ENCODE results near the gene RIOK3.
"Not testable (repeated sequence)": the region's sequence is repeated elsewhere in the genome, so short reads cannot be mapped to it uniquely, and the experiment has no call there.

RIOK3 gene

GRCh38 chr18:23424616-23425015 lies 28.5 kb upstream of the RIOK3 start:
- Histone ChIP-seq H3K9me3 (ENCODE audit: control insufficient read depth in 2 of 2, low read length in 2 of 2) (no peaks in the 10 kb centered on the region), H3K27me3 (ENCODE audit: control insufficient read depth in 2 of 2, insufficient read depth in 2 of 2, low read length in 2 of 2) (no peaks in the 10 kb centered on the region), H3K4me3 (ENCODE audit: low read length in 2 of 2) (no peak overlapping the region)

GRCh38 chr18:23428821-23429220 lies 24.3 kb upstream of the RIOK3 start:
- Histone ChIP-seq H3K9ac (ENCODE audit: low read depth in 1 of 2, low read length in 2 of 2) (no peak overlapping the region), H3K27me3 (ENCODE audit: control insufficient read depth in 2 of 2, insufficient read depth in 2 of 2, low read length in 2 of 2) (no peaks in the 10 kb centered on the region), H3K4me3 (ENCODE audit: low read length in 2 of 2) (no peak overlapping the region), H3K4me1 (ENCODE audit: control insufficient read depth in 2 of 2, insufficient read depth in 2 of 2, low read length in 2 of 2) (peaks cover 0 to 9% of the 10 kb centered on the region in 2 donors), H3K27ac (ENCODE audit: low read depth in 2 of 2, low read length in 2 of 2) (no peak overlapping the region), H3K9me3 (ENCODE audit: control insufficient read depth in 2 of 2, low read length in 2 of 2) (no peaks in the 10 kb centered on the region), H3K36me3 (ENCODE audit: control insufficient read depth in 2 of 2, insufficient read depth in 2 of 2, low read length in 2 of 2) (no peaks in the 10 kb centered on the region)

More at GRCh38 chr18:23424616-23425015, 28.5 kb upstream of the RIOK3 start:
- H3K4me1 ChIP-seq (ENCODE audit: control insufficient read depth in 2 of 2, insufficient read depth in 2 of 2, low read length in 2 of 2) = peaks cover 3 to 17% of the 10 kb centered on the region in 2 donors
- H3K9ac ChIP-seq (ENCODE audit: low read depth in 1 of 2, low read length in 2 of 2) = no peak overlapping the region
- H3K27ac ChIP-seq (ENCODE audit: low read depth in 2 of 2, low read length in 2 of 2) = no peak overlapping the region
- H3K36me3 ChIP-seq (ENCODE audit: control insufficient read depth in 2 of 2, insufficient read depth in 2 of 2, low read length in 2 of 2) = no peaks in the 10 kb centered on the region

- not testable (repeated sequence) for H3K4me3 ChIP-seq (ENCODE audit: low read length in 2 of 2); H3K27me3 ChIP-seq (ENCODE audit: control insufficient read depth in 2 of 2, insufficient read depth in 2 of 2, low read length in 2 of 2); H3K36me3 ChIP-seq (ENCODE audit: control insufficient read depth in 2 of 2, insufficient read depth in 2 of 2, low read length in 2 of 2); H3K27ac ChIP-seq (ENCODE audit: low read depth in 2 of 2, low read length in 2 of 2); H3K9ac ChIP-seq (ENCODE audit: low read depth in 1 of 2, low read length in 2 of 2); H3K9me3 ChIP-seq (ENCODE audit: control insufficient read depth in 2 of 2, low read length in 2 of 2)
- H3K4me1 ChIP-seq (ENCODE audit: control insufficient read depth in 2 of 2, insufficient read depth in 2 of 2, low read length in 2 of 2) = peaks cover 0 to 11% of the 10 kb centered on the region in 2 donors
Measured at GRCh38 chr18:23429538-23429937, 23.5 kb upstream of the RIOK3 start.

- Histone ChIP-seq H3K9ac (ENCODE audit: low read depth in 1 of 2, low read length in 2 of 2) (no peak overlapping the region), H3K9me3 (ENCODE audit: control insufficient read depth in 2 of 2, low read length in 2 of 2) (no peaks in the 10 kb centered on the region), H3K4me1 (ENCODE audit: control insufficient read depth in 2 of 2, insufficient read depth in 2 of 2, low read length in 2 of 2) (peaks cover 3 to 17% of the 10 kb centered on the region in 2 donors), H3K36me3 (ENCODE audit: control insufficient read depth in 2 of 2, insufficient read depth in 2 of 2, low read length in 2 of 2) (no peaks in the 10 kb centered on the region), H3K27me3 (ENCODE audit: control insufficient read depth in 2 of 2, insufficient read depth in 2 of 2, low read length in 2 of 2) (no peaks in the 10 kb centered on the region), H3K27ac (ENCODE audit: low read depth in 2 of 2, low read length in 2 of 2) (peak overlapping the region in 1 of 2 donors; percentile 65), H3K4me3 (ENCODE audit: low read length in 2 of 2) (peak overlapping the region in 1 of 2 donors; percentile 2)
Measured at GRCh38 chr18:23433360-23433759, 19.7 kb upstream of the RIOK3 start.

- Histone ChIP-seq H3K27me3 (ENCODE audit: control insufficient read depth in 2 of 2, insufficient read depth in 2 of 2, low read length in 2 of 2) (no peaks in the 10 kb centered on the region), H3K9me3 (ENCODE audit: control insufficient read depth in 2 of 2, low read length in 2 of 2) (no peaks in the 10 kb centered on the region), H3K4me3 (ENCODE audit: low read length in 2 of 2) (peak overlapping the region; percentile 95), H3K4me1 (ENCODE audit: control insufficient read depth in 2 of 2, insufficient read depth in 2 of 2, low read length in 2 of 2) (peaks cover 3 to 13% of the 10 kb centered on the region in 2 donors), H3K9ac (ENCODE audit: low read depth in 1 of 2, low read length in 2 of 2) (peak overlapping the region; percentile 79 to 83), H3K27ac (ENCODE audit: low read depth in 2 of 2, low read length in 2 of 2) (peak overlapping the region; percentile 43 to 51), H3K36me3 (ENCODE audit: control insufficient read depth in 2 of 2, insufficient read depth in 2 of 2, low read length in 2 of 2) (no peaks in the 10 kb centered on the region)
Measured at GRCh38 chr18:23437357-23438045, 15.6 kb upstream of the RIOK3 start.

- H3K27ac ChIP-seq (ENCODE audit: low read depth in 2 of 2, low read length in 2 of 2) = no peak overlapping the region
Measured at GRCh38 chr18:23438046-23438377, 15.1 kb upstream of the RIOK3 start.

GRCh38 chr18:23438608-23439366 lies 14.3 kb upstream of the RIOK3 start:
- H3K4me3 ChIP-seq (ENCODE audit: low read length in 2 of 2) = no peak overlapping the region
- no peak overlapping the region for H3K9ac ChIP-seq (ENCODE audit: low read depth in 1 of 2, low read length in 2 of 2)
- H3K36me3 ChIP-seq (ENCODE audit: control insufficient read depth in 2 of 2, insufficient read depth in 2 of 2, low read length in 2 of 2) = no peaks in the 10 kb centered on the region
- H3K27ac ChIP-seq (ENCODE audit: low read depth in 2 of 2, low read length in 2 of 2) = no peak overlapping the region
- H3K4me1 ChIP-seq (ENCODE audit: control insufficient read depth in 2 of 2, insufficient read depth in 2 of 2, low read length in 2 of 2) = peaks cover 3 to 10% of the 10 kb centered on the region in 2 donors
- no peaks in the 10 kb centered on the region for H3K9me3 ChIP-seq (ENCODE audit: control insufficient read depth in 2 of 2, low read length in 2 of 2)
- no peaks in the 10 kb centered on the region for H3K27me3 ChIP-seq (ENCODE audit: control insufficient read depth in 2 of 2, insufficient read depth in 2 of 2, low read length in 2 of 2)

More at GRCh38 chr18:23438046-23438377, 15.1 kb upstream of the RIOK3 start:
- peaks cover 3 to 10% of the 10 kb centered on the region in 2 donors for H3K4me1 ChIP-seq (ENCODE audit: control insufficient read depth in 2 of 2, insufficient read depth in 2 of 2, low read length in 2 of 2)
- H3K9ac ChIP-seq (ENCODE audit: low read depth in 1 of 2, low read length in 2 of 2) = peak overlapping the region; percentile 31 to 34
- H3K27me3 ChIP-seq (ENCODE audit: control insufficient read depth in 2 of 2, insufficient read depth in 2 of 2, low read length in 2 of 2) = no peaks in the 10 kb centered on the region
- no peaks in the 10 kb centered on the region for H3K9me3 ChIP-seq (ENCODE audit: control insufficient read depth in 2 of 2, low read length in 2 of 2)
- peak overlapping the region; percentile 95 for H3K4me3 ChIP-seq (ENCODE audit: low read length in 2 of 2)
- no peaks in the 10 kb centered on the region for H3K36me3 ChIP-seq (ENCODE audit: control insufficient read depth in 2 of 2, insufficient read depth in 2 of 2, low read length in 2 of 2)

- no peak overlapping the region for H3K9ac ChIP-seq (ENCODE audit: low read depth in 1 of 2, low read length in 2 of 2)
- no peaks in the 10 kb centered on the region for H3K36me3 ChIP-seq (ENCODE audit: control insufficient read depth in 2 of 2, insufficient read depth in 2 of 2, low read length in 2 of 2)
- no peak overlapping the region for H3K4me3 ChIP-seq (ENCODE audit: low read length in 2 of 2)
- no peak overlapping the region for H3K27ac ChIP-seq (ENCODE audit: low read depth in 2 of 2, low read length in 2 of 2)
- no peaks in the 10 kb centered on the region for H3K9me3 ChIP-seq (ENCODE audit: control insufficient read depth in 2 of 2, low read length in 2 of 2)
- peaks cover 3 to 7% of the 10 kb centered on the region in 2 donors for H3K4me1 ChIP-seq (ENCODE audit: control insufficient read depth in 2 of 2, insufficient read depth in 2 of 2, low read length in 2 of 2)
- no peaks in the 10 kb centered on the region for H3K27me3 ChIP-seq (ENCODE audit: control insufficient read depth in 2 of 2, insufficient read depth in 2 of 2, low read length in 2 of 2)
Measured at GRCh38 chr18:23440131-23440530, 13.0 kb upstream of the RIOK3 start.

GRCh38 chr18:23442958-23443357 lies 10.1 kb upstream of the RIOK3 start:
- Histone ChIP-seq H3K27me3 (ENCODE audit: control insufficient read depth in 2 of 2, insufficient read depth in 2 of 2, low read length in 2 of 2) (no peaks in the 10 kb centered on the region), H3K4me3 (ENCODE audit: low read length in 2 of 2) (no peak overlapping the region), H3K36me3 (ENCODE audit: control insufficient read depth in 2 of 2, insufficient read depth in 2 of 2, low read length in 2 of 2) (no peaks in the 10 kb centered on the region), H3K4me1 (ENCODE audit: control insufficient read depth in 2 of 2, insufficient read depth in 2 of 2, low read length in 2 of 2) (no peaks in the 10 kb centered on the region), H3K27ac (ENCODE audit: low read depth in 2 of 2, low read length in 2 of 2) (no peak overlapping the region), H3K9me3 (ENCODE audit: control insufficient read depth in 2 of 2, low read length in 2 of 2) (no peaks in the 10 kb centered on the region), H3K9ac (ENCODE audit: low read depth in 1 of 2, low read length in 2 of 2) (no peak overlapping the region)

- Histone ChIP-seq H3K4me1 (ENCODE audit: control insufficient read depth in 2 of 2, insufficient read depth in 2 of 2, low read length in 2 of 2) (peaks cover 5 to 10% of the 10 kb centered on the region in 2 donors), H3K4me3 (ENCODE audit: low read length in 2 of 2) (no peak overlapping the region), H3K27ac (ENCODE audit: low read depth in 2 of 2, low read length in 2 of 2) (no peak overlapping the region), H3K9me3 (ENCODE audit: control insufficient read depth in 2 of 2, low read length in 2 of 2) (no peaks in the 10 kb centered on the region), H3K36me3 (ENCODE audit: control insufficient read depth in 2 of 2, insufficient read depth in 2 of 2, low read length in 2 of 2) (no peaks in the 10 kb centered on the region), H3K9ac (ENCODE audit: low read depth in 1 of 2, low read length in 2 of 2) (no peak overlapping the region), H3K27me3 (ENCODE audit: control insufficient read depth in 2 of 2, insufficient read depth in 2 of 2, low read length in 2 of 2) (no peaks in the 10 kb centered on the region)
Measured at GRCh38 chr18:23448291-23448690, 4.8 kb upstream of the RIOK3 start.

All from mucosa of rectum (tissue), 2 donors.